Measurements from ENCODE around the gene FREM3. TPM values are rescaled to one million over a fixed set of nuclear protein-coding genes. Genes with fewer than 3 reads are reported as not detected.
"Not testable (repeated sequence)": the region's sequence is repeated elsewhere in the genome, so short reads cannot be mapped to it uniquely, and the experiment has no call there.

The FREM3 gene
- polyA plus RNA-seq: under 1 TPM in 1 of 4 donors, not detected in 3; 0.09 TPM
- long read RNA-seq, donor 1: 0 reads
- long read RNA-seq, donor 2: 0 reads
- long read RNA-seq, donor 3: 0 reads
- long read RNA-seq, donor 4: 0 reads
- long read RNA-seq, donor 5: 0 reads
- long read RNA-seq, donor 6: 0 reads
- long read RNA-seq, donor 7: 0 reads
- long read RNA-seq, donor 8: 0 reads
- long read RNA-seq, donor 9: 0 reads
- long read RNA-seq, donor 10: 0 reads

DNA sequence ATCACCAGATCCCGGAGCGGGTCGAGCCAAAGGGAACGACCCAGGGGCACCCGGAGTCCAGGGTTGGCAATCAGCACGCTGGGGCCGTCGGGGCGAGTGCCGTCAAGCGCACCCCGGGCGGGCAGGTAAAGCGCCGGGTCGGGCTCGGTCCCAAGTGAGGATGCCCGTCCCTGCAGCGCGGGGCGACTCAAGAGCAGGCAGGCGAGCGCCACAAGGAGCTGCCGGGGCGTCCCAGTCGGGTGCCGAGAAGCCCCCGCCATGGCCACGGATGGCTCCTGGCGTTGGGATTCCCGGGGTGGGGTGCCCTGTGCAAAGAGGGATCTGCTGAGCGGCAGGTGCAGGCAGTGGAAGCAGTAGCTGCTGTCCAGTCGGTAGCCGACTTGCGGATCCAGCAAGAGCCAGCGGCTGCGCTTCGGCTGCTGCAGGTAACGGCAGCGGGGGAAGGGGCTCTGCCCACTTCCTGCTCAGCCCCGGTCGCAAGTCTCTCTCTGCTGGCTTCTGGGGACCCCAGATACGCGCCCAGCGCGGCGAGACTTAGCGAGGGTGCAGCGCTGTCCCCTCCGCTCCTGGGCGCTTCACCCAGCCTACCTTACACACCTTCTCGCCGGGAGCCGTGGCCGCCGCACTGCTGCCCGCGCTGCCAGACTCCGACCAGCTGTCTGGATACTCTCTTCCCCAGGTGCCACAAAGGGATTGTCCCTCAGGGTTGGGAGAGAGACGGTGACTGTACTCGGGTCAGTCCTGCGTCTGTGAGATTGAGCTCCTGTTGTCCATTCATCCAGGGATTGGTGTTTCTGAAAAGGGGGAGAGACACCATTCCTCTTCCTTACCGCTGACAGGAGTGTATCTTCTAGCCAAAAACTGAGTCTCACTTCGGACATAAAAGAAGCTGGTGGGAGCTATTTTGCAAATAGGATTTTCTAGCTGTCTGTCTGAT is at the start of gene FREM3:
Gene FREM3, minus strand, starts transcription at position 260 of the 937 bp plus-strand sequence. Its CDS starts 0 bp downstream, at position 260.
- WGBS, 3 donors: 2 to 4% (median 2%) methylated on average over 52 to 64 of the region's 64 CpGs
- FAIRE-seq (no peak), DNase-seq (peak in 1 of 2 donors; percentile 19)
- Histone ChIP-seq H3K4me3 (ENCODE audit: low read depth in 1 of 3, low read length in 3 of 3) (peak within 1 kb of the TSS in 2 of 3 donors; percentile 18 to 24), H3K27me3 (ENCODE audit: control insufficient read depth in 3 of 3, insufficient read depth in 3 of 3, low read length in 3 of 3) (peaks cover 5 to 34% (median 28%) of the 10 kb centered on the region in 3 donors), H3K27ac (ENCODE audit: low read depth in 1 of 3, low read length in 2 of 3) (no peak within 1 kb of the TSS), H3K4me1 (ENCODE audit: control insufficient read depth in 3 of 3, insufficient read depth in 2 of 3, low read depth in 1 of 3, low read length in 2 of 3) (no peaks in the 10 kb centered on the region), H3K36me3 (ENCODE audit: control insufficient read depth in 3 of 3, insufficient read depth in 2 of 3, low read depth in 1 of 3, low read length in 3 of 3) (no peaks in the 10 kb centered on the region), H3K9me3 (ENCODE audit: control insufficient read depth in 2 of 2, insufficient read depth in 1 of 2, low read depth in 1 of 2, low read length in 1 of 2) (no peaks in the 10 kb centered on the region)

DNA sequence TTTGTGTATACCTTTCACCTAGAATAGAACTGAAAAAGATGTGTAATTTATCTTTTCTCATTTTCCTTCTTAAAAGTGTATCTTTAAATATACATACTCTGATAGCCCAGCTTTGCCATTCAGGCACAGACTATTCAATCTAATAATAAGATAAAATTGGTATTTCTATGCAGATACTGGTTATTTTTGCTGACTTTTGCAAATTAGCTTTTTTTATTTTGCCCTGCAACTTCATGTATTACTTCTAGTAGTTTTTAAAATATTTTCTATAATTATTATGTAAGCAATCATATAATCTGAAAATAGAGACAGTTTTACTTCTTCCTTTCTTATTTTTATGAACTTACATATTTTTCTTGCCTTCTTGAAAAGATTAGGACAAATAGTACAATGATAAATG is 45.4 kb upstream of the FREM3 start:
- H3K27me3 ChIP-seq (ENCODE audit: control insufficient read depth in 3 of 3, insufficient read depth in 3 of 3, low read length in 3 of 3): no peaks in the 10 kb centered on the region
- no peaks in the 10 kb centered on the region for H3K9me3 ChIP-seq (ENCODE audit: control insufficient read depth in 2 of 2, insufficient read depth in 1 of 2, low read depth in 1 of 2, low read length in 1 of 2)
- H3K4me3 ChIP-seq (ENCODE audit: low read depth in 1 of 3, low read length in 3 of 3): no peak overlapping the region
- H3K36me3 ChIP-seq (ENCODE audit: control insufficient read depth in 3 of 3, insufficient read depth in 2 of 3, low read depth in 1 of 3, low read length in 3 of 3): no peaks in the 10 kb centered on the region
- DNase-seq (no peak), FAIRE-seq (no peak)
- no peak overlapping the region for H3K27ac ChIP-seq (ENCODE audit: low read depth in 1 of 3, low read length in 2 of 3)
- H3K4me1 ChIP-seq (ENCODE audit: control insufficient read depth in 3 of 3, insufficient read depth in 2 of 3, low read depth in 1 of 3, low read length in 2 of 3): no peaks in the 10 kb centered on the region

GRCh38 chr4:143743591-143743990 is 43.1 kb upstream of the FREM3 start:
- Histone ChIP-seq H3K27ac (ENCODE audit: low read depth in 1 of 3, low read length in 2 of 3) (no peak overlapping the region), H3K27me3 (ENCODE audit: control insufficient read depth in 3 of 3, insufficient read depth in 3 of 3, low read length in 3 of 3) (no peaks in the 10 kb centered on the region), H3K4me1 (ENCODE audit: control insufficient read depth in 3 of 3, insufficient read depth in 2 of 3, low read depth in 1 of 3, low read length in 2 of 3) (no peaks in the 10 kb centered on the region), H3K36me3 (ENCODE audit: control insufficient read depth in 3 of 3, insufficient read depth in 2 of 3, low read depth in 1 of 3, low read length in 3 of 3) (no peaks in the 10 kb centered on the region), H3K9me3 (ENCODE audit: control insufficient read depth in 2 of 2, insufficient read depth in 1 of 2, low read depth in 1 of 2, low read length in 1 of 2) (no peaks in the 10 kb centered on the region), H3K4me3 (ENCODE audit: low read depth in 1 of 3, low read length in 3 of 3) (no peak overlapping the region)
- no peak for FAIRE-seq
- no peak for DNase-seq
- 56 to 73% (median 64%) methylated on average over 3 of the region's 3 CpGs for WGBS, 3 donors

- no peak overlapping the region for H3K4me3 ChIP-seq (ENCODE audit: low read depth in 1 of 3, low read length in 3 of 3)
- H3K9me3 ChIP-seq (ENCODE audit: control insufficient read depth in 2 of 2, insufficient read depth in 1 of 2, low read depth in 1 of 2, low read length in 1 of 2): no peaks in the 10 kb centered on the region
- 32 to 77% (median 43%) methylated on average over 2 of the region's 2 CpGs for WGBS, 3 donors
- H3K4me1 ChIP-seq (ENCODE audit: control insufficient read depth in 3 of 3, insufficient read depth in 2 of 3, low read depth in 1 of 3, low read length in 2 of 3): no peaks in the 10 kb centered on the region
- DNase-seq (no peak), FAIRE-seq (no peak)
- H3K27ac ChIP-seq (ENCODE audit: low read depth in 1 of 3, low read length in 2 of 3): no peak overlapping the region
- H3K36me3 ChIP-seq (ENCODE audit: control insufficient read depth in 3 of 3, insufficient read depth in 2 of 3, low read depth in 1 of 3, low read length in 3 of 3): no peaks in the 10 kb centered on the region
- H3K27me3 ChIP-seq (ENCODE audit: control insufficient read depth in 3 of 3, insufficient read depth in 3 of 3, low read length in 3 of 3): no peaks in the 10 kb centered on the region
These were observed 42.4 kb upstream of the FREM3 start for GRCh38 chr4:143742834-143743233.

DNA sequence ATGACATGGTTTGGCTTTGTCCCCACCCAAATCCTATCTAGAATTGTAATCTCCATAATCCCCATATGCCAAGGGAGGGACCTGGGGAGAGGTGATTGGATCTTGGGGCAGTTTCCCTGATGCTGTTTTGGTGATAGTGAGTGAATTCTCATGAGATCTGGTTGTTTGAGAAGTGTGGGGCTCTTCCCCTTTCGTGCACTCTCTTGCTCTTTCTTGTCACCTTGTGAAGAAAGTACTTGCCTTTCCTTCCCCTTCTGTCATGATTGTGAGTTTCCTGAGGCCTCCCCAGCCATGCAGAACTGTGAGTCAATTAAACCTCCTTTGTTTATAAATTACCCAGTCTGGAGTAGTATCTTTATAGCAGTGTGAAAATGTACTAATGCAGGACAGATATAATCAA is 36.4 kb upstream of the FREM3 start:
- Histone ChIP-seq H3K4me3 (ENCODE audit: low read depth in 1 of 3, low read length in 3 of 3) (no peak overlapping the region), H3K9me3 (ENCODE audit: control insufficient read depth in 2 of 2, insufficient read depth in 1 of 2, low read depth in 1 of 2, low read length in 1 of 2) (no peaks in the 10 kb centered on the region), H3K27me3 (ENCODE audit: control insufficient read depth in 3 of 3, insufficient read depth in 3 of 3, low read length in 3 of 3) (no peaks in the 10 kb centered on the region), H3K4me1 (ENCODE audit: control insufficient read depth in 3 of 3, insufficient read depth in 2 of 3, low read depth in 1 of 3, low read length in 2 of 3) (no peaks in the 10 kb centered on the region), H3K36me3 (ENCODE audit: control insufficient read depth in 3 of 3, insufficient read depth in 2 of 3, low read depth in 1 of 3, low read length in 3 of 3) (no peaks in the 10 kb centered on the region), H3K27ac (ENCODE audit: low read depth in 1 of 3, low read length in 2 of 3) (no peak overlapping the region)
- 62 to 73% (median 62%) methylated on average over 1 of the region's 1 CpG for WGBS, 3 donors
- DNase-seq: no peak
- no peak for FAIRE-seq

DNA sequence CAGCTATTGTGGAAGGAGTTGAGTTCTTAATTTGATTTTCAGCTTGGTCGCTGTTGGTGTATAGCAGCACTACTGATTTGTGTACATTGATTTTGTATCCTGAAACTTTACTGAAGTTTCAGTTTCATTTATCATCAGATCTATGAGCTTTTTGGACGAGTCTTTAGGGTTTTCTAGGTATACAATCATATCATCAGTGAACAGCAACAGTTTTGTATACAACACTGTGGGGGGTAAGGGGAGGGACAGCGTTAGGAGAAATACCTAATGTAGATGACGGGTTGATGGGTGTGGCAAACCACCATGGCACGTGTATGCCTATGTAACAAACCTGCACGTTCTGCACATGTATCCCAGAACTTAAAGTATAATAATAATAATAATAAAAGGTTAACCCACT is 35.6 kb upstream of the FREM3 start:
- H3K36me3 ChIP-seq (ENCODE audit: control insufficient read depth in 3 of 3, insufficient read depth in 2 of 3, low read depth in 1 of 3, low read length in 3 of 3); H3K4me3 ChIP-seq (ENCODE audit: low read depth in 1 of 3, low read length in 3 of 3); H3K27me3 ChIP-seq (ENCODE audit: control insufficient read depth in 3 of 3, insufficient read depth in 3 of 3, low read length in 3 of 3); H3K9me3 ChIP-seq (ENCODE audit: control insufficient read depth in 2 of 2, insufficient read depth in 1 of 2, low read depth in 1 of 2, low read length in 1 of 2); DNase-seq; H3K4me1 ChIP-seq (ENCODE audit: control insufficient read depth in 3 of 3, insufficient read depth in 2 of 3, low read depth in 1 of 3, low read length in 2 of 3); FAIRE-seq; H3K27ac ChIP-seq (ENCODE audit: low read depth in 1 of 3, low read length in 2 of 3): not testable (repeated sequence)
- WGBS, 3 donors: 50 to 73% (median 58%) methylated on average over 6 of the region's 6 CpGs

- H3K4me3 ChIP-seq (ENCODE audit: low read depth in 1 of 3, low read length in 3 of 3): no peak overlapping the region
- H3K4me1 ChIP-seq (ENCODE audit: control insufficient read depth in 3 of 3, insufficient read depth in 2 of 3, low read depth in 1 of 3, low read length in 2 of 3): no peaks in the 10 kb centered on the region
- H3K9me3 ChIP-seq (ENCODE audit: control insufficient read depth in 2 of 2, insufficient read depth in 1 of 2, low read depth in 1 of 2, low read length in 1 of 2): no peaks in the 10 kb centered on the region
- no peaks in the 10 kb centered on the region for H3K27me3 ChIP-seq (ENCODE audit: control insufficient read depth in 3 of 3, insufficient read depth in 3 of 3, low read length in 3 of 3)
- 49 to 71% (median 62%) methylated on average over 3 of the region's 3 CpGs for WGBS, 3 donors
- H3K27ac ChIP-seq (ENCODE audit: low read depth in 1 of 3, low read length in 2 of 3): no peak overlapping the region
- DNase-seq (no peak), FAIRE-seq (no peak)
- no peaks in the 10 kb centered on the region for H3K36me3 ChIP-seq (ENCODE audit: control insufficient read depth in 3 of 3, insufficient read depth in 2 of 3, low read depth in 1 of 3, low read length in 3 of 3)
These were observed 27.7 kb upstream of the FREM3 start for GRCh38 chr4:143728166-143728565.

DNA sequence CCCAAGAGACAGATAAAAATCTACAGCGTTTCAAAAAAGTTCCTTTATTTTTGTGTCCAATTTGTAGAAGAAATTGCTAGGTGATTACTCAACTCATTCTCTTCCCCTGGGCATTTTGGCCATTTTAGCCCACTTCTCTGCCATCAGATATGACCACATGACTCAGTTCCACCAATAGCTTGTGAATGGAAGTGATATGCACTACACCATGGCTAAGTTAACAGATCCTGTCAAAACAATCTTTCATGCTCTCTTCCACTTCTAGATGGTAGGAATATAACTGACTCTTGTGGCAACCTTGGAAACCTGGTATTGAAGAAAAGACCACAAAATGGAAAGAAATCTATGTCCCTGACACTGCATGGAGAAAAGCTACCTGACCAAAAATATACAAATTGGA is 26.2 kb upstream of the FREM3 start:
- Histone ChIP-seq H3K27ac (ENCODE audit: low read depth in 1 of 3, low read length in 2 of 3) (no peak overlapping the region), H3K27me3 (ENCODE audit: control insufficient read depth in 3 of 3, insufficient read depth in 3 of 3, low read length in 3 of 3) (no peaks in the 10 kb centered on the region), H3K4me1 (ENCODE audit: control insufficient read depth in 3 of 3, insufficient read depth in 2 of 3, low read depth in 1 of 3, low read length in 2 of 3) (no peaks in the 10 kb centered on the region), H3K36me3 (ENCODE audit: control insufficient read depth in 3 of 3, insufficient read depth in 2 of 3, low read depth in 1 of 3, low read length in 3 of 3) (no peaks in the 10 kb centered on the region), H3K4me3 (ENCODE audit: low read depth in 1 of 3, low read length in 3 of 3) (no peak overlapping the region), H3K9me3 (ENCODE audit: control insufficient read depth in 2 of 2, insufficient read depth in 1 of 2, low read depth in 1 of 2, low read length in 1 of 2) (no peaks in the 10 kb centered on the region)
- no peak for FAIRE-seq
- no peak for DNase-seq
- WGBS, 3 donors: 87 to 91% (median 91%) methylated on average over 1 of the region's 1 CpG
